CD4-positive, alpha-beta memory T cell (primary cell): ENCODE measurements around the gene SWI5. TPM values are rescaled to one million over a fixed set of nuclear protein-coding genes. Genes with fewer than 3 reads are reported as not detected.

Experiments used
- CTCF ChIA-PET: fragments of 350-600 bp; sonication (Branson Sonifier 250); formaldehyde crosslinking; loops from one replicate; lab custom pipeline; 2021; ENCODE audit warnings: inconsistent platforms; ENCODE audit not compliant: partially characterized antibody; lab: Charles Lee
- POLR2A ChIA-PET: fragments of 350-600 bp; sonication (Branson Sonifier 250); formaldehyde crosslinking; loops from one replicate; lab custom pipeline; 2021; ENCODE audit not compliant: partially characterized antibody; lab: Charles Lee
- DNase-seq, 5 donors: peaks; one replicate each; pipeline versions ENCODE4 v3.0.0 to v3.0.0-alpha.2; 2020 to 2022; ENCODE audit warnings: mixed read lengths in 1 of 5
- H3K27ac ChIP-seq: one replicate; pipeline ENCODE4 v1.7.0; 2013; ENCODE audit warnings: low read depth, low read length
- H3K27me3 ChIP-seq: 2 replicates; pipeline ENCODE4 v1.7.0; 2013; ENCODE audit warnings: mild to moderate bottlenecking, low read length, moderate library complexity; ENCODE audit not compliant: insufficient read depth
- H3K36me3 ChIP-seq: 2 replicates; pipeline ENCODE4 v1.7.0; 2013; ENCODE audit warnings: mild to moderate bottlenecking, low read length, moderate library complexity; ENCODE audit not compliant: insufficient read depth
- H3K4me1 ChIP-seq: 2 replicates; pipeline ENCODE4 v1.7.0; 2013; ENCODE audit warnings: mild to moderate bottlenecking, low read length, moderate library complexity; ENCODE audit not compliant: insufficient read depth
- H3K4me3 ChIP-seq, 2 donors: one replicate each; pipeline ENCODE4 v1.7.0; 2013; ENCODE audit warnings: low read length in 2 of 2, mild to moderate bottlenecking in 1 of 2
- H3K9me3 ChIP-seq, 2 donors: one replicate each; pipeline ENCODE4 v1.7.0; 2013; ENCODE audit warnings: low read length in 2 of 2, control low read depth in 1 of 2; ENCODE audit not compliant: control insufficient read depth in 1 of 2
- H3K27ac Mint-ChIP-seq, 7 donors: one replicate each; pipeline ENCODE4 v1.8.0; 2020 to 2021; ENCODE audit warnings: mixed read lengths in 7 of 7, mild to moderate bottlenecking in 6 of 7, inconsistent platforms in 3 of 7, moderate library complexity in 3 of 7
- H3K27me3 Mint-ChIP-seq, 2 donors: one replicate each; pipeline ENCODE4 v1.8.0; 2020 to 2021; ENCODE audit warnings: mixed read lengths in 2 of 2
- H3K36me3 Mint-ChIP-seq, 2 donors: one replicate each; pipeline ENCODE4 v1.8.0; 2020 to 2021; ENCODE audit warnings: mixed read lengths in 2 of 2, inconsistent platforms in 1 of 2, mild to moderate bottlenecking in 1 of 2
- H3K4me1 Mint-ChIP-seq, 4 donors: one replicate each; pipeline ENCODE4 v1.8.0; 2020 to 2021; ENCODE audit warnings: mixed read lengths in 4 of 4, mild to moderate bottlenecking in 1 of 4
- H3K4me3 Mint-ChIP-seq, 8 donors: one replicate each; pipeline ENCODE4 v1.8.0; 2020 to 2021; ENCODE audit warnings: mixed read lengths in 8 of 8, mild to moderate bottlenecking in 7 of 8, moderate library complexity in 6 of 8, inconsistent platforms in 3 of 8
- H3K9me3 Mint-ChIP-seq, 8 donors: one replicate each; pipeline ENCODE4 v1.8.0; 2020 to 2021; ENCODE audit warnings: mixed read lengths in 8 of 8, mild to moderate bottlenecking in 5 of 8, inconsistent platforms in 3 of 8, moderate library complexity in 1 of 8
- intact Hi-C: fragments of 100-400 bp; cut with micrococcal nuclease; formaldehyde crosslinking; loops from one replicate; pipeline ENCODE4 v1.15.1; 2023
- microRNA-seq: library from miRNA; unstranded; fragments of <30 nt; microRNA quantifications from one replicate; pipeline ENCODE4 v1.2.0, GENCODE V29; 2021; ENCODE audit warnings: borderline replicate concordance, borderline number of aligned reads, borderline microRNAs expressed, mixed read lengths
- polyA plus RNA-seq, 2 donors: library from polyadenylated mRNA; unstranded; fragments of 300-500 nt; fragmentation: Illumina TruSeq; gene quantifications; one replicate each; pipeline ENCODE4 v1.2.3, GENCODE V29; 2021
- total RNA-seq, 2 experiments: library from RNA; stranded (reverse); gene quantifications; one replicate each; pipeline ENCODE4 v1.2.3, GENCODE V29; 2021

Gene SWI5
- total and polyA plus RNA-seq, 4 experiments from 2014 or later, result 11.5 to 30.7 (median 20.2) TPM

GRCh38 chr9:128335161-128335560 lies 59.1 kb downstream of the SWI5 start:
- Histone ChIP-seq H3K36me3 (peaks cover 7% of the 10 kb centered on the region), H3K4me1 (peaks cover 5% of the 10 kb centered on the region), H3K27ac (no peak overlapping the region), H3K4me3 (no peak overlapping the region), H3K27me3 (no peaks in the 10 kb centered on the region), H3K9me3 (no peaks in the 10 kb centered on the region)
- ChIA-PET POLR2A (no interaction called here), CTCF (interaction anchor here (0.9 to 1.0 kb wide), 2 partner anchors 12 to 40 kb away, joined by 3 read pairs; no protein-coding TSS in a partner anchor)
- no peaks in the 10 kb centered on the region for H3K27me3 Mint-ChIP-seq
- no peak overlapping the region for H3K4me3 Mint-ChIP-seq
- H3K9me3 Mint-ChIP-seq, result peaks cover 0 to 1% (median 0%) of the 10 kb centered on the region in 8 donors
- peaks cover 7% of the 10 kb centered on the region in 2 donors for H3K36me3 Mint-ChIP-seq
- H3K27ac Mint-ChIP-seq, result no peak overlapping the region
- peaks cover 0 to 5% (median 2%) of the 10 kb centered on the region in 4 donors for H3K4me1 Mint-ChIP-seq
- DNase-seq, result no peak
- intact Hi-C loops, result no loop called here

DNA sequence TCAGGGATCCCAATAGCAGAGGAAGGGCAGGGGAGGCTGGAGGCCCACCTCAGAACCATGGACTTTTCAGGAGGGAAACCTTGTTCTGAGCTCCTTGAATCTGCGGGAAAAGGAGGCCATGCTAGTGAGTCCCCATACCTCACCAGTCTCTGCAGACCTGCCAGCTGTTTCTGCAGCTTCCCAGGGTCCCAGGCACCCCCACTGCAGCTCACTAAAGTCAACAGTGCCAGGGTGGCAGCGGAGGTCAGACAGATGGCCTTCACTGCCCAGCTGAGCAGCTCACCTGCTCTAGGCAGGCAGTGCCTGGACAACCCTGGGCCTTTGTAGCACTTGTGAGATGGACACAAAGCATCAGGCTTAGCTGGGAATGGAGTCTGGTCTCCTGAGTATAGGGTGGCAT lies 59.8 kb downstream of the SWI5 start:
- no peak for DNase-seq
- H3K9me3 ChIP-seq, result no peaks in the 10 kb centered on the region
- intact Hi-C loops, result no loop called here
- Mint-ChIP-seq H3K27ac (no peak overlapping the region), H3K27me3 (no peaks in the 10 kb centered on the region), H3K9me3 (peaks cover 0 to 1% (median 0%) of the 10 kb centered on the region in 8 donors), H3K4me1 (peaks cover 0 to 5% (median 2%) of the 10 kb centered on the region in 4 donors), H3K4me3 (no peak overlapping the region), H3K36me3 (peaks cover 7% of the 10 kb centered on the region in 2 donors)
- ChIA-PET POLR2A (no interaction called here), CTCF (interaction anchor here (0.9 to 1.0 kb wide), 2 partner anchors 41 to 81 kb away, joined by 3 to 4 read pairs; no protein-coding TSS in a partner anchor)
- peaks cover 8% of the 10 kb centered on the region for H3K4me1 ChIP-seq
- H3K27me3 ChIP-seq, result no peaks in the 10 kb centered on the region
- no peak overlapping the region for H3K4me3 ChIP-seq
- H3K36me3 ChIP-seq, result peaks cover 7% of the 10 kb centered on the region
- H3K27ac ChIP-seq, result no peak overlapping the region

- Mint-ChIP-seq H3K4me1 (peaks cover 6 to 16% (median 7%) of the 10 kb centered on the region in 4 donors), H3K27ac (no peak overlapping the region), H3K27me3 (no peaks in the 10 kb centered on the region), H3K4me3 (no peak overlapping the region), H3K36me3 (peaks cover 2 to 8% of the 10 kb centered on the region in 2 donors), H3K9me3 (no peaks in the 10 kb centered on the region)
- no peak overlapping the region for H3K4me3 ChIP-seq
- ChIA-PET POLR2A (interaction anchor here (0.6 kb wide), 1 partner anchor 42 kb away, joined by 4 read pairs; no protein-coding TSS in a partner anchor), CTCF (interaction anchor here (0.8 kb wide), 1 partner anchor 148 kb away, joined by 3 read pairs; no protein-coding TSS in a partner anchor)
- peaks cover 4% of the 10 kb centered on the region for H3K36me3 ChIP-seq
- no peaks in the 10 kb centered on the region for H3K27me3 ChIP-seq
- no peak for DNase-seq
- intact Hi-C loops, result no loop called here
- no peaks in the 10 kb centered on the region for H3K9me3 ChIP-seq
- no peak overlapping the region for H3K27ac ChIP-seq
- peaks cover 15% of the 10 kb centered on the region for H3K4me1 ChIP-seq
Measured at GRCh38 chr9:128337936-128338335, 61.9 kb downstream of the SWI5 start.

Small RNA genes lying within 50 kb of the gene (microRNA-seq; reads per million reads assigned to microRNA genes)
- gene MIR199B (13.9 reads per million, percentile 45 among the genes with 10 or more reads in this experiment), gene MIR3154 (not detected)

Other genes with a start within 250 kb of the SWI5 start
- 10 to 100 TPM; 13.3 to 13.8 TPM for gene NAIF1, start 209.0 kb upstream of the SWI5 start, total RNA-seq
- gene NAIF1, start 209.0 kb upstream of the SWI5 start, polyA plus RNA-seq, result 10 to 100 TPM; 11.3 to 15.2 TPM
- 10 to 100 TPM; 22.0 to 26.9 TPM for gene SLC25A25, start 208.0 kb upstream of the SWI5 start, total RNA-seq
- gene SLC25A25, start 208.0 kb upstream of the SWI5 start, polyA plus RNA-seq, result 10 to 100 TPM; 13.4 to 17.6 TPM
- 10 to 100 TPM; 51.8 to 57.9 TPM for gene PTGES2, start 148.5 kb upstream of the SWI5 start, total RNA-seq
- gene PTGES2, start 148.5 kb upstream of the SWI5 start, polyA plus RNA-seq, result 10 to 100 TPM; 47.5 to 48.8 TPM
- gene LCN2, start 126.8 kb upstream of the SWI5 start, total RNA-seq, result not detected
- not detected for gene LCN2, start 126.8 kb upstream of the SWI5 start, polyA plus RNA-seq
- gene BBLN, start 116.0 kb upstream of the SWI5 start, total RNA-seq, result 10 to 100 TPM; 47.8 to 50.5 TPM
- gene BBLN, start 116.0 kb upstream of the SWI5 start, polyA plus RNA-seq, result 100 to 1,000 TPM; 110 to 136 TPM
- gene CIZ1, start 84.7 kb upstream of the SWI5 start, total RNA-seq, result 100 to 1,000 TPM; 156 to 165 TPM
- gene CIZ1, start 84.7 kb upstream of the SWI5 start, polyA plus RNA-seq, result 10 to 100 TPM in 1 of 2 donors, 1 to 10 TPM in 1; 3.1 to 38.9 TPM
- 1 to 10 TPM; 1.4 to 2.2 TPM for gene DNM1, start 72.9 kb upstream of the SWI5 start, total RNA-seq
- not detected for gene DNM1, start 72.9 kb upstream of the SWI5 start, polyA plus RNA-seq
- gene GOLGA2, start 269 bp upstream of the SWI5 start, total RNA-seq, result 10 to 100 TPM; 76.4 to 82.4 TPM
- 10 to 100 TPM in 1 of 2 donors, 1 to 10 TPM in 1; 1.4 to 10.5 TPM for gene GOLGA2, start 269 bp upstream of the SWI5 start, polyA plus RNA-seq
- gene TRUB2, start 46.2 kb downstream of the SWI5 start, total RNA-seq, result 10 to 100 TPM; 19.6 to 19.8 TPM
- gene TRUB2, start 46.2 kb downstream of the SWI5 start, polyA plus RNA-seq, result 10 to 100 TPM; 22.8 to 27.4 TPM
- 10 to 100 TPM; 50.0 to 51.3 TPM for gene COQ4, start 46.6 kb downstream of the SWI5 start, total RNA-seq
- 10 to 100 TPM; 34.8 to 42.6 TPM for gene COQ4, start 46.6 kb downstream of the SWI5 start, polyA plus RNA-seq
- gene SLC27A4, start 64.3 kb downstream of the SWI5 start, total RNA-seq, result 10 to 100 TPM; 13.9 to 16.3 TPM
- gene SLC27A4, start 64.3 kb downstream of the SWI5 start, polyA plus RNA-seq, result 1 to 10 TPM; 5.4 to 8.6 TPM
- gene URM1, start 95.1 kb downstream of the SWI5 start, total RNA-seq, result 10 to 100 TPM; 44.1 to 45.5 TPM
- gene URM1, start 95.1 kb downstream of the SWI5 start, polyA plus RNA-seq, result 10 to 100 TPM; 50.5 to 50.8 TPM
- gene CERCAM, start 144.6 kb downstream of the SWI5 start, total RNA-seq, result under 1 TPM; 0.29 to 0.64 TPM
- under 1 TPM in 1 of 2 donors, not detected in 1; 0.38 TPM for gene CERCAM, start 144.6 kb downstream of the SWI5 start, polyA plus RNA-seq
- gene ODF2, start 179.7 kb downstream of the SWI5 start, total RNA-seq, result 10 to 100 TPM; 32.3 to 33.6 TPM
- 10 to 100 TPM in 1 of 2 donors, 1 to 10 TPM in 1; 10.0 to 24.6 TPM for gene ODF2, start 179.7 kb downstream of the SWI5 start, polyA plus RNA-seq
- gene GLE1, start 228.4 kb downstream of the SWI5 start, total RNA-seq, result 10 to 100 TPM; 31.1 to 32.2 TPM
- gene GLE1, start 228.4 kb downstream of the SWI5 start, polyA plus RNA-seq, result 10 to 100 TPM; 22.4 to 31.4 TPM